Transverse colon (tissue), 4 donors: ENCODE results near the gene PCDHB9. TPM values are rescaled to one million over a fixed set of nuclear protein-coding genes. Genes with fewer than 3 reads are reported as not detected.
"Not testable (repeated sequence)": the region's sequence is repeated elsewhere in the genome, so short reads cannot be mapped to it uniquely, and the experiment has no call there.

Source experiments
- DNase-seq: peaks from one replicate; pipeline ENCODE4 v3.0.0-alpha.2; 2019
- H3K27ac ChIP-seq, 4 donors: fragments of 200-600 bp; sonication (generic); 2 replicates each; pipeline ENCODE4 v1.5.1; 2016 to 2018; ENCODE audit warnings: inconsistent platforms in 4 of 4
- H3K27me3 ChIP-seq: fragments of 200-600 bp; sonication (generic); 2 replicates; pipeline ENCODE4 v1.5.1; 2017; ENCODE audit warnings: inconsistent platforms
- H3K36me3 ChIP-seq, 4 donors: fragments of 200-600 bp; sonication (generic); 2 replicates each; pipeline ENCODE4 v1.5.1; 2017 to 2019; ENCODE audit warnings: inconsistent platforms in 4 of 4
- H3K4me1 ChIP-seq, 4 donors: fragments of 200-600 bp; sonication (generic); 2 replicates each; pipeline ENCODE4 v1.5.1; 2017 to 2020; ENCODE audit warnings: inconsistent platforms in 4 of 4
- H3K4me3 ChIP-seq, 4 donors: fragments of 200-600 bp; sonication (generic); 1 replicate in 1 of 4; 2 replicates in 3 of 4; pipeline versions ENCODE4 v1.5.1 to v1.6.1; 2017 to 2019; ENCODE audit warnings: inconsistent platforms in 4 of 4
- H3K9me3 ChIP-seq, 2 donors: fragments of 200-600 bp; sonication (generic); 2 replicates each; pipeline ENCODE4 v1.5.1; 2017 to 2019; ENCODE audit warnings: inconsistent platforms in 2 of 2
- EP300 ChIP-seq: sonication (generic); formaldehyde crosslinking; IDR thresholded peaks from one replicate; pipeline ENCODE4 v1.6.1; 2017; ENCODE audit warnings: antibody characterized with exemption, low read depth
- POLR2A ChIP-seq: fragments of 450-650 bp; IDR thresholded peaks from one replicate; pipeline ENCODE4 v1.6.1; 2016; ENCODE audit warnings: antibody characterized with exemption, mild to moderate bottlenecking, moderate library complexity
- POLR2AphosphoS5 ChIP-seq, 3 donors: sonication (generic); formaldehyde crosslinking; IDR thresholded peaks; one replicate each; pipeline ENCODE4 v1.6.1; 2016; ENCODE audit warnings: antibody characterized with exemption in 3 of 3
- WGBS, 2 donors: methylation state at CpG; one replicate each; pipeline ENCODE4 v1.1.5; 2018; ENCODE audit warnings: low coverage in 1 of 2; 5-methylcytosine and 5-hydroxymethylcytosine counted together
- in situ Hi-C, 4 donors: fragments of 200-750 bp; cut with MboI; loops; one replicate each; pipeline versions ENCODE4 v1.15.0 to v1.15.1; 2017; ENCODE audit warnings: low sequenced_read_pairs in 3 of 4, low pct_ligation_motif_present in 1 of 4, low pct_unique_long_range_greater_than_20kb in 1 of 4
- intact Hi-C: fragments of 100-400 bp; cut with DNase I; formaldehyde crosslinking; loops from one replicate; pipeline ENCODE4 v1.15.1; 2023; ENCODE audit warnings: low total_unique reads
- total RNA-seq, 4 donors: library from RNA; depleted of rRNA; stranded (reverse); fragments of >200 nt; gene quantifications; one replicate each; pipeline ENCODE4 v1.1.0, GENCODE V29; 2016
- TF ChIP-seq, protein P1 (sequence below), 5 experiments: fragments of 200-600 bp in 3 of 5; fragments of 450-650 bp in 2 of 5; sonication (generic) in 3 of 5; IDR thresholded peaks; 1 replicate in 2 of 5; 2 replicates in 3 of 5; pipeline ENCODE4 v1.5.1; 2016 to 2017; ENCODE audit warnings: antibody characterized with exemption in 5 of 5, inconsistent platforms in 3 of 5, mild to moderate bottlenecking in 2 of 5, moderate library complexity in 1 of 5

The PCDHB9 gene
- total RNA-seq, 4 donors from 2014 or later, result 0.40 to 1.6 (median 0.64) TPM; not detected in 1

DNA sequence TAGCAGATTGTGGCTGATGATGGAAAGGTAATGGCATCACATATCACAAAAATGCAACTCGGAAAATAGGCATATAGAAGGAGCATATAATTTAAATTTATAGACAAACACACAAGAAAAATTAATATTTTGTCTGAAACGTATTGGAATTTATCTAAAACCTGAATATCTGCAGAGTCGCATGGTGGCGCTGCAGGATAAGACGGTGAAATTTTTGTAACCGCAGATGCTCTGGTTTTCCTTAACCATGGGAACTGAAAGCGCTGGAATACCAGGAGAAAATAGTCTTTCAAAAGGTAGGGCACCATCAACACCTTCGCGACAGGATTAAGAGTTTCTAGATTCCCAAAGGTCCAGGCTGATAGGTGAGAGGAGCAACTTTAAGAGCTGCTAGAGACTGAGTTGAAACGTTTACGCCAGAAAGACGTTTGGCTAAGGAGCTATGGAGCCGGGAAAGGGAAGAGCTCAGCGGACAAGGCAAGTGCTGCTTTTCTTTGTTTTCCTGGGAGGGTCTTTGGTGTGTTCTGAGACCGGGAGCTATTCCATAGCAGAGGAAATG is 47.2 kb downstream of the PCDHB9 start:
- intact Hi-C loops (no loop called here), in situ Hi-C loops (no loop called here)
- TF ChIP-seq, protein P1, sequence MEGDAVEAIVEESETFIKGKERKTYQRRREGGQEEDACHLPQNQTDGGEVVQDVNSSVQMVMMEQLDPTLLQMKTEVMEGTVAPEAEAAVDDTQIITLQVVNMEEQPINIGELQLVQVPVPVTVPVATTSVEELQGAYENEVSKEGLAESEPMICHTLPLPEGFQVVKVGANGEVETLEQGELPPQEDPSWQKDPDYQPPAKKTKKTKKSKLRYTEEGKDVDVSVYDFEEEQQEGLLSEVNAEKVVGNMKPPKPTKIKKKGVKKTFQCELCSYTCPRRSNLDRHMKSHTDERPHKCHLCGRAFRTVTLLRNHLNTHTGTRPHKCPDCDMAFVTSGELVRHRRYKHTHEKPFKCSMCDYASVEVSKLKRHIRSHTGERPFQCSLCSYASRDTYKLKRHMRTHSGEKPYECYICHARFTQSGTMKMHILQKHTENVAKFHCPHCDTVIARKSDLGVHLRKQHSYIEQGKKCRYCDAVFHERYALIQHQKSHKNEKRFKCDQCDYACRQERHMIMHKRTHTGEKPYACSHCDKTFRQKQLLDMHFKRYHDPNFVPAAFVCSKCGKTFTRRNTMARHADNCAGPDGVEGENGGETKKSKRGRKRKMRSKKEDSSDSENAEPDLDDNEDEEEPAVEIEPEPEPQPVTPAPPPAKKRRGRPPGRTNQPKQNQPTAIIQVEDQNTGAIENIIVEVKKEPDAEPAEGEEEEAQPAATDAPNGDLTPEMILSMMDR (IDR thresholded peaks at IDR 0.05), result peak in 1 of 5 experiments; percentile 14
- no peak for TF ChIP-seq POLR2AphosphoS5 (IDR thresholded peaks at IDR 0.05)
- Histone ChIP-seq H3K36me3 (no peaks in the 10 kb centered on the region), H3K27ac (no peak overlapping the region), H3K27me3 (no peaks in the 10 kb centered on the region), H3K4me1 (no peaks in the 10 kb centered on the region), H3K4me3 (peak overlapping the region in 1 of 4 donors; percentile 3), H3K9me3 (peaks cover 65 to 89% of the 10 kb centered on the region in 2 donors)
- WGBS, 2 donors, result 2 to 23% methylated on average over 6 to 15 of the region's 15 CpGs
- no peak for DNase-seq

DNA sequence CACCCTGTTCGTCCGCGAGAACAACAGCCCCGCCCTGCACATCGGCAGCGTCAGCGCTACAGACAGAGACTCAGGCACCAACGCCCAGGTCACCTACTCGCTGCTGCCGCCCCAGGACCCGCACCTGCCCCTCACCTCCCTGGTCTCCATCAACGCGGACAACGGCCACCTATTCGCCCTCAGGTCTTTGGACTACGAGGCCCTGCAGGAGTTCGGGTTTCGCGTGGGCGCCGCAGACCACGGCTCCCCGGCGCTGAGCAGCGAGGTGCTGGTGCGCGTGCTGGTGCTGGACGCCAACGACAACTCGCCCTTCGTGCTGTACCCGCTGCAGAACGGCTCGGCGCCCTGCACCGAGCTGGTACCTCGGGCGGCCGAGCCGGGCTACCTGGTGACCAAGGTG is 49.0 kb downstream of the PCDHB9 start:
- H3K4me1 ChIP-seq, DNase-seq, in situ Hi-C loops, H3K36me3 ChIP-seq, H3K27ac ChIP-seq, intact Hi-C loops, H3K27me3 ChIP-seq, H3K4me3 ChIP-seq: not testable (repeated sequence)
- H3K9me3 ChIP-seq, result peaks cover 73 to 98% of the 10 kb centered on the region in 2 donors
- WGBS, 2 donors, result 75% methylated on average over 40 of the region's 40 CpGs; no CpG with 5 or more reads in 1 of the 2 donors

DNA sequence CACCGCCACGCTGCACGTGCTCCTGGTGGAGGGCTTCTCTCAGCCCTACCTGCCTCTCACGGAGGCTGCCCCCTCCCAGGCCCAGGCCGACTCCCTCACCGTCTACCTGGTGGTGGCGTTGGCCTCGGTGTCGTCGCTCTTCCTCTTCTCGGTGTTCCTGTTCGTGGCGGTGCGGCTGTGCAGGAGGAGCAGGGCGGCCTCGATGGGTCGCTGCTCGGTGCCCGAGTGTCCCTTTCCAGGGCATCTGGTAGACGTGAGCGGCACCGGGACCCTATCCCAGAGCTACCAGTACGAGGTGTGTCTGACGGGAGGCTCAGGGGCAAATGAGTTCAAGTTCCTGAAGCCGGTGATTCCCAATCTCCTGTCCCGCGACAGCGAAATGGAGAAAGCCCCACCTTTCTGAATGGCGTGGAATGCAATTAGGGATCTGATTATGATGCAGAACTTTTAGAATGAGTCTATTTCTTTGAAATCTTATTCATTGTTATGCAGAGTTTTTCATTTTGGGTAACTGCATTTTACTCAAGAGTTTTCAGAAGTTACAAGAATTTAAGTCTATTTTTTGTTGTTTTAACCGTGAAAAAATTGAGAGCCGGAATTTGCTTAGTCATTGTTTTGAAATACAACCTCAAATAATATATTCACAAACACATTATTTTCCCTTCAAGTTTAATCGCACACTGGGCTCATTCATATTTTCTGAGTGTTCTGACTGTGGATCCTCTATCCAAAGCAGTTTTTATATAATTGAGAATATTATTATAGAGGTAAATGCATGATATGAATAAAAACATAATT is 49.8 kb downstream of the PCDHB9 start:
- H3K4me1 ChIP-seq, result no peaks in the 10 kb centered on the region
- no peaks in the 10 kb centered on the region for H3K27me3 ChIP-seq
- no peak overlapping the region for H3K27ac ChIP-seq
- peaks cover 71 to 99% of the 10 kb centered on the region in 2 donors for H3K9me3 ChIP-seq
- 55 to 58% methylated on average over 6 to 32 of the region's 32 CpGs for WGBS, 2 donors
- H3K4me3 ChIP-seq, result no peak overlapping the region
- H3K36me3 ChIP-seq, result no peaks in the 10 kb centered on the region
- in situ Hi-C loops (no loop called here), intact Hi-C loops (no loop called here)
- no peak for DNase-seq
- TF ChIP-seq, protein P1 (IDR thresholded peaks at IDR 0.05), result no peak
- TF ChIP-seq POLR2A (no peak), EP300 (no peak), POLR2AphosphoS5 (IDR thresholded peaks at IDR 0.05) (no peak)

Other genes with a start within 250 kb of the PCDHB9 start
- gene PCDHAC2, start 220.7 kb upstream of the PCDHB9 start, total RNA-seq, result under 1 TPM in 2 of 4 donors, not detected in 2; 0.41 to 0.48 TPM
- not detected for gene PCDHB1, start 135.8 kb upstream of the PCDHB9 start, total RNA-seq
- 1 to 10 TPM in 3 of 4 donors, under 1 TPM in 1; 0.80 to 1.9 (median 1.2) TPM for gene PCDHB2, start 92.5 kb upstream of the PCDHB9 start, total RNA-seq
- gene PCDHB3, start 86.7 kb upstream of the PCDHB9 start, total RNA-seq, result under 1 TPM in 3 of 4 donors, not detected in 1; 0.64 to 0.82 (median 0.80) TPM
- gene PCDHB4, start 65.3 kb upstream of the PCDHB9 start, total RNA-seq, result 1 to 10 TPM in 1 of 4 donors, under 1 TPM in 3; 0.68 to 2.2 (median 0.77) TPM
- gene PCDHB5, start 52.0 kb upstream of the PCDHB9 start, total RNA-seq, result 1 to 10 TPM in 3 of 4 donors, not detected in 1; 1.1 to 3.0 (median 1.3) TPM
- gene PCDHB6, start 37.1 kb upstream of the PCDHB9 start, total RNA-seq, result under 1 TPM in 2 of 4 donors, not detected in 2; 0.14 to 0.32 TPM
- gene PCDHB7, start 14.5 kb upstream of the PCDHB9 start, total RNA-seq, result 1 to 10 TPM in 1 of 4 donors, under 1 TPM in 3; 0.37 to 1.6 (median 0.67) TPM
- under 1 TPM in 2 of 4 donors, not detected in 2; 0.14 to 0.16 TPM for gene PCDHB8, start 9.4 kb upstream of the PCDHB9 start, total RNA-seq
- 1 to 10 TPM in 1 of 4 donors, under 1 TPM in 3; 0.20 to 1.6 (median 0.65) TPM for gene PCDHB16, start 4.8 kb upstream of the PCDHB9 start, total RNA-seq
- 1 to 10 TPM in 1 of 4 donors, under 1 TPM in 2, not detected in 1; 0.68 to 1.1 (median 0.79) TPM for gene PCDHB10, start 5.2 kb downstream of the PCDHB9 start, total RNA-seq
- gene PCDHB11, start 12.5 kb downstream of the PCDHB9 start, total RNA-seq, result 1 to 10 TPM in 1 of 4 donors, under 1 TPM in 3; 0.20 to 1.5 (median 0.61) TPM
- 1 to 10 TPM in 2 of 4 donors, under 1 TPM in 2; 0.40 to 1.9 (median 1.1) TPM for gene PCDHB12, start 21.6 kb downstream of the PCDHB9 start, total RNA-seq
- 1 to 10 TPM; 1.8 to 4.1 (median 2.5) TPM for gene PCDHB13, start 26.8 kb downstream of the PCDHB9 start, total RNA-seq
- gene PCDHB14, start 36.2 kb downstream of the PCDHB9 start, total RNA-seq, result 1 to 10 TPM; 1.4 to 3.3 (median 2.8) TPM
- 1 to 10 TPM in 3 of 4 donors, under 1 TPM in 1; 0.75 to 5.6 (median 1.1) TPM for gene PCDHB15, start 58.2 kb downstream of the PCDHB9 start, total RNA-seq
- 1 to 10 TPM in 2 of 4 donors, not detected in 2; 1.4 to 1.8 TPM for gene SLC25A2, start 116.9 kb downstream of the PCDHB9 start, total RNA-seq
- gene TAF7, start 133.6 kb downstream of the PCDHB9 start, total RNA-seq, result 10 to 100 TPM; 41.9 to 62.5 (median 50.3) TPM
- under 1 TPM in 2 of 4 donors, not detected in 2; 0.55 to 0.64 TPM for gene PCDHGA1, start 143.4 kb downstream of the PCDHB9 start, total RNA-seq
- 1 to 10 TPM in 3 of 4 donors, under 1 TPM in 1; 0.68 to 1.9 (median 1.6) TPM for gene PCDHGA2, start 151.6 kb downstream of the PCDHB9 start, total RNA-seq
- 1 to 10 TPM in 2 of 4 donors, under 1 TPM in 2; 0.55 to 4.9 (median 1.1) TPM for gene PCDHGA3, start 156.7 kb downstream of the PCDHB9 start, total RNA-seq
- 10 to 100 TPM in 1 of 4 donors, 1 to 10 TPM in 2, under 1 TPM in 1; 0.96 to 10.5 (median 3.4) TPM for gene PCDHGB1, start 162.9 kb downstream of the PCDHB9 start, total RNA-seq
- gene PCDHGA4, start 167.9 kb downstream of the PCDHB9 start, total RNA-seq, result 10 to 100 TPM in 1 of 4 donors, 1 to 10 TPM in 2, not detected in 1; 1.4 to 18.0 (median 1.6) TPM
- gene PCDHGB2, start 172.8 kb downstream of the PCDHB9 start, total RNA-seq, result 10 to 100 TPM in 1 of 4 donors, 1 to 10 TPM in 3; 2.1 to 12.7 (median 3.2) TPM
- gene PCDHGA5, start 177.0 kb downstream of the PCDHB9 start, total RNA-seq, result 1 to 10 TPM in 3 of 4 donors, not detected in 1; 2.5 to 4.1 (median 3.4) TPM
- 1 to 10 TPM; 1.4 to 3.8 (median 2.6) TPM for gene PCDHGB3, start 183.1 kb downstream of the PCDHB9 start, total RNA-seq
- 1 to 10 TPM; 2.4 to 7.5 (median 3.7) TPM for gene PCDHGA6, start 186.7 kb downstream of the PCDHB9 start, total RNA-seq
- 1 to 10 TPM; 2.0 to 8.6 (median 3.2) TPM for gene PCDHGA7, start 195.6 kb downstream of the PCDHB9 start, total RNA-seq
- gene PCDHGB4, start 200.5 kb downstream of the PCDHB9 start, total RNA-seq, result 1 to 10 TPM in 2 of 4 donors, under 1 TPM in 2; 0.40 to 4.4 (median 2.4) TPM
- gene PCDHGA8, start 205.5 kb downstream of the PCDHB9 start, total RNA-seq, result 10 to 100 TPM in 1 of 4 donors, 1 to 10 TPM in 3; 1.5 to 11.5 (median 2.5) TPM
- 10 to 100 TPM in 2 of 4 donors, 1 to 10 TPM in 2; 5.3 to 23.3 (median 9.2) TPM for gene PCDHGB5, start 210.8 kb downstream of the PCDHB9 start, total RNA-seq
- gene PCDHGA9, start 215.6 kb downstream of the PCDHB9 start, total RNA-seq, result 1 to 10 TPM; 1.2 to 4.6 (median 3.4) TPM
- gene PCDHGB6, start 220.9 kb downstream of the PCDHB9 start, total RNA-seq, result 1 to 10 TPM; 1.9 to 5.9 (median 4.7) TPM
- 1 to 10 TPM; 4.0 to 6.5 (median 6.1) TPM for gene PCDHGA10, start 225.8 kb downstream of the PCDHB9 start, total RNA-seq
- 10 to 100 TPM in 1 of 4 donors, 1 to 10 TPM in 3; 7.0 to 10.1 (median 9.1) TPM for gene PCDHGB7, start 230.5 kb downstream of the PCDHB9 start, total RNA-seq
- 1 to 10 TPM; 2.6 to 5.8 (median 4.4) TPM for gene PCDHGA11, start 233.9 kb downstream of the PCDHB9 start, total RNA-seq
- 10 to 100 TPM in 1 of 4 donors, 1 to 10 TPM in 3; 1.6 to 14.2 (median 4.8) TPM for gene PCDHGA12, start 243.3 kb downstream of the PCDHB9 start, total RNA-seq